Ecto neural progenitor cell (in vitro differentiated cells): ENCODE results near the gene POLG.
A peak's percentile ranks its signal among the peaks of the same experiment; 100 is the strongest.

Experiments
- DNase-seq: peaks from one replicate; pipeline ENCODE4 v3.0.0-alpha.2; 2018; ENCODE audit warnings: low spot score

Gene POLG

DNA sequence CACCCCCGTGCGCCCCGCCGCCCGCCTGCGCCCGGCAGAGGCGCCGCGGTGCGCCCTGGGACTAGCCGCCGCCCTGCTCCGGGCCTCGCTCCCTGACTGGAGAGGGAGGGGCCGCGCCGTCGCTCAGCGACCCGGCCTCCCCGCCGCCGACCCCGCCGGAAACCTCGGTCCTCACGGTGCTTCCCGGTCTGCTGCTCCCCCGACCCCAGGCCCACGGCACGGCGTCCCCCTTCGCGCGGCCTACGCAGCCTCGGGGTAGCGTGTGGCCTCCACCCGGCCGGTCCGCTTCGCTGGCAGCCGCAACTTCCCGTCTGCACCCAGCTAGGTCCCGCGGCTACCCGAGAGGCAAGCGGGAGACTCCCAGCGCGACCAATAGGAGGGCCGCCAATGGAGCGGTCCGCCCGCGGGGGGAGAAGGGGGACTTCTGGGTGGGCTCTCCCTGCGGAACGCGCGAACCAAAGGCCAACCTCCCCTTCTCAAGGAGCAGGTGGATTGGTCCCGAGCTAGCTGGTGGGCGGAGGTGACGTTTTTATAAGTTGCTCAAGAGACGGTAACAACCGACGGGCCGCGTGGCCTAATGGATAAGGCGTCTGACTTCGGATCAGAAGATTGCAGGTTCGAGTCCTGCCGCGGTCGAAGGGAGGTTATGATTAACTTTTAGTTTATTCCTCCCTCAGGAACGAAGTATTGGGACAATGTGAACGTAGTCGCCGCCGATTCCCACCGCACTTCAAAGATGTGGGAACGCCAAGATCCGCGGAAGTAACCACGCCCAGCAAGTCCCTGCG is at the start of gene POLG:
TSS of gene POLG (minus strand) at position 315 of the 788 bp plus-strand sequence. CDS start 1,070 bp downstream, outside the sequence.
- peak; percentile 100 for DNase-seq

DNA sequence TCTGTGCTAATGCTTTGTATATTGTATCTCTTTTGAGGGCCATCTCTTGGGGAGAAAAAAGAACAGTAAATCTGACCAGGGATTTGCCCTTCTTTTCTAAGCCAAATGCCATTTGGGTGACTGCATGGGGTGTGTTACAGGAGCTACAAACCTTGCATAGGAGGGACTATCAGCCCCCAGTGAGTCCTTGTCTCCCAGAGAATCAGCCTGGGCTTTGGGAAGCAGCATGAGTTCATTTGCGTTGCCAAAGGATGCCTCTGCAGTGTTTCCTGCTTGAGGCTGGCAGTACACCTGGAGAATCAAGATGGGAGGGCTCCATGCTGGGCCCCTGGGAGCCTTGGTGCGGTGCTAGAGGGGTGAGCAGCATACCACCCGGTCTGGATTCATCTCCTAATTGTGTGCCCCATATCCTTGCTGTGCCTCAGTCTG is 49.6 kb upstream of the POLG start:
- DNase-seq, result no peak

DNA sequence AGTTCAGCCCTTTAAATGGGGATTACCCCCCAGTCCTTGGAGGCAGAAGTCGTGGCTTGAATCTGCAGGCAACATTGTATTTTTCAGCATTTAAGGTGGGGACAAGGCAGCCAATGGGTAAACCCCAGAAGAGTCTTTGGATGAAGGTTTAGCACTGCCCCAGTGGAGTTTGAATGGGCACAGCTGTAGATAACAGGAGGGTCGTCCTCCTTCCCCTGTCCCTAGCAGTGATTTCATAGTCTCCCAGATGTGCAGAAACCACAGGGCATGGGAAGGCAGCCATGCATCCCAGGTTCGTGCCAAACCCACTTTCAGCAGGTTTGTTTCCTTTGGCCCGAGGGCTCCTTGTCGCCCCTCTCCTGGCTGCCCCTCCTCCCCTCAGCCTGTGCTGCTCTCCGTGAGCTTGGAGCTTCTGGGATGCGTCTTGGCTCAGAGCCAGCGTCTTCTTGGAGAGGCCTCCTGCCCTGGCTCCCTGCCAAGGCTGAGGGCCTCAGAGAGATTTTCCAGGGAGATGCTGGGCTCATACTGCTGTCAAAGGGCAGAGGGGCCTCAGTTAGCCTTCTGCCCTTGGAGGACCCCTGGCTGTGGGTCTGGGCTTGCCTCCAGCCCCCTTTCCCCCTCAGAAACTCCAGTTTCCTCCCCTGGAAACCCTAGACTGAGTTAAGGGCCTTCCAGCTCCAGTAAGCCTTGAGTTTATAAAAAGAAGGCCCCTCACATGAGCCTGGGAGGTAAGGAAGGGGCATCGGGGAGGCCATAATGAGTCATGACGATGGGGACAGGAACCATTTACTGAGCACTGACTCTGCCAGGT is 48.9 kb upstream of the POLG start:
- DNase-seq, result no peak

DNA sequence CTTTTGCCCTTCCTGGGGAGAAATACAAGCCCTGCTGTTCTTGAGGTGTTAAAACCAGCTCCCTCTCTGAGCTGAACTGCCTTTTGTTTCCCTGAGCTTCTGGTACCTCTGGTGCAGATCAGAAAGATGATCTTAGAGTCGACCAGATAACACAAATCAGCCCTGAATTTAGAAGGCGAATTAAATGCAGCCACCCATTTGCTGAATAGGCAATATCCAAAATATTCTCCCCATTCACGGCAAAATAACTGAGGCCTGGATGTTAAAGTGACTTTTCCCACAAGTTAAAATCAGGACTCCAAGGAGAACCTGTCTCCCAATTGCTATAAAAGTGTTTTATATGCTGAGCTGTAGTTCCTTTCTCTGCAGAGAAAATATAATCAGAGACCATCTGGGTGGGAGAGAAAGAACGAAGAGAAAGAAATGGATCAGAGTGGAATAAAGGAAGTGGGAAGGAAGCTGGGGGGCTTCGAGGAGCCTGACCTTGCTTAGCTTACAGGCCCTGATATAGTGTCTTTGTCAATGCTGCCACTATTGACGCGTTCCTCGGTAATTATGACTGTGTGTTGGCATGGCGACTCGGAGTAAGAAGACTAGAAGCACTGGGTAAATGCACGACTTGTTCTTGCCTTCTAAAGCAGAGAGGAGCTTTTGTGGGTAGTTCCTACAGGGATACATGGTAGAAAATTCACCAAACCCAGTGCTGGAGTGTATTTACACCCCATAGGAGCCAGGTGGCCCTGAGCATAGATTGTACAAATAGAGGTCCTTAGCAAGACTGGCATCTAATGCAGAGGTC is 47.5 kb upstream of the POLG start:
- DNase-seq, result no peak

DNA sequence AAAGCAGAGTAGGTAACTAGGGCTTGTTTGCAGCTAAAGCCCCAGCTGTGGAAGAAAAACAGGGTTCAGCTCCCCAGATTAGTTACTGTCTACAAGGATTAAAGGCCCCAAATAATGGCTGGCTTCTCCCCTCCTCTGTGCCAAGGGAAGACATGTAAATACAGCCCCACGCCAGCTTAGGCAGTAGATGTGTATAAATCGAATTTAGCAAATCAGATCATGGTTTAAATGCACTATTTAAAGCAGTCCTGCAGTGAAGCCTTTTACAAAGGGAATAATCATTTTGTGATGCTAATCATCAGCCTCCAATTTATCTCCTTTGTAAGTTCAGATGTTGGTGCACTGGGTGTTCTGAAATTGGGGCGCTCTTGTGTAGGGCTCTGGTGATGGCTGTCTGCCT is 46.7 kb upstream of the POLG start:
- DNase-seq, result no peak

DNA sequence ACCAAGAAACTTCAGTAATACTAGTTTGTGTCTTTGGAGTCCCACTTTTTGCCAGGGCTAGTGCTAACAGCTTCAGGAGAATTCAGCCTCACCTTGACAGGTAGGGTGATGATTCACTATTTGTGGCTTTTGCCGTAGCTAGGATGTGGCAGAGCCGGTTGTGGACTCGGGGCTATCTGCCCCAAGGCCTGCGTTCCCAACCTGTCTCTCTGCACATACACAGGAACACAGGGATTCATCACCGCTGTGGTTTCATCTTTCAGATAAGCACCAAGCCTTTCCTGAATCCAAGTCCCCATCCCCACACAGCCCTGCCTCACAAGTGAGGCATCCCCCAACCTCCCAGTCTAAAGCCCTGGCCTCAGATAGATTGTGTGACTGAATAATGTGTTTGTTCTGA is 45.2 kb upstream of the POLG start:
- no peak for DNase-seq

DNA sequence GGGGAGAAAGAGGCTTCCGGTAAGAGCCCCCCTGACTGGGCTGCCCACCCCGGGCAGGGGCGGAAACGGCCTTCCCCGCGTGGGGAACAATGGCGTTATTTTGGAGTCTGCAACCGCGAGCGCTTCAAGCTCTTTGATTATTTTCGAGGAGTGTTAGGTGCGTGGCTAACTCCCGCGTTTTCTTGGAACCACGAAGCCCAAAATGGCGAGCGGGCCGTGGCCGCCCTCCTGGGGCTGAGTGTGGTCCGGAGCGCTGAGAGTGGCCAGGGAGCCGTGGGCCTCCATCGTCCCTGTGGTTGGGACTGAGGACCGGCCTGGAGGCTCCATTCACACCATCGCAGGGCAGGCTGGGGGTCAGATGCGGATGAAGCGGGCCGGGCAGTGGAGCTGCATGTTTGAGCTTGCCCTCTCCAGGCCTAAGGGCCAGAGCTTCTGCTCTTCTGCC is 44.6 kb upstream of the POLG start:
- no peak for DNase-seq

DNA sequence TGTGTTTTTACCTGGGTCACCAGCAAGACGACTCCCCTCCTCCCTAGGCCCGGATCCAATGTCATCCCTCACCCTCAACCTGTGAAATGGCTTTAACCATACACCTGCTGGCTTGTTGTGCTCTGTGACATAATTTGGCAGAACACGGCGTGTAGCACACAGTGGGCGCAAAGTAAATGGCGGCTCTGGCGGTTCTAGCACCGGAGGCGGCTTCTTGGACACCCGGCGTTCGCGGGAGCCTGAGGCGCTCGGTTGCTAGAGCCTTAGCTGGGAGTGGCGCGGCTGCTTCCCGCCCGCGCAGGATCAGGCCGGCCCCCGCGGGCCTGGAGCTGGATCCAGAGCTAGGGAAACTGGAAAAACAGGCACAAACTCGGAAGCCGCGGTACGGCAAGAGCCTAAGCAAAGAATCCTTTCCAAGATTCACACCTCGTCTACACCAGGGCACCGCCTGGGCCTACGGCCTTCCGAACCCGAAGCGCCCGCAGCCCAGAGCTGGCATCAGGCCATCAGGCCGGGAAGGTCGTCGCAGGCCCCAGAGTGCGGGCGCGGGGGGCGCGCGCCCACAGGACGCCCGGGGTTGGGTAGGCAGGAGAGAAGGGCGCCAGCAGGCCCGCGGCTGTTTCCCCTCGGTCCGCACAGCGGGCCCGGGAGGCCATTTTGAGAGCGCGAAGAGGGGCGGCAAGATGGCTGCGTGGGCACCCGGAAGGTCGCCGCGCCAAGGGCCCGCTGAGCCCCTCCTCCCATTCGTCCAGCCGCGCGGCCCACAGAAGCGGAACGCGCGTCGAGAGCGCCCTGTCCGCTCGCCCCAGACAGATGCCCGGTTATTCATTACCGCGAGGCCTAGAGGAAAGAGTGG is 43.9 kb upstream of the POLG start:
- DNase-seq, result no peak

DNA sequence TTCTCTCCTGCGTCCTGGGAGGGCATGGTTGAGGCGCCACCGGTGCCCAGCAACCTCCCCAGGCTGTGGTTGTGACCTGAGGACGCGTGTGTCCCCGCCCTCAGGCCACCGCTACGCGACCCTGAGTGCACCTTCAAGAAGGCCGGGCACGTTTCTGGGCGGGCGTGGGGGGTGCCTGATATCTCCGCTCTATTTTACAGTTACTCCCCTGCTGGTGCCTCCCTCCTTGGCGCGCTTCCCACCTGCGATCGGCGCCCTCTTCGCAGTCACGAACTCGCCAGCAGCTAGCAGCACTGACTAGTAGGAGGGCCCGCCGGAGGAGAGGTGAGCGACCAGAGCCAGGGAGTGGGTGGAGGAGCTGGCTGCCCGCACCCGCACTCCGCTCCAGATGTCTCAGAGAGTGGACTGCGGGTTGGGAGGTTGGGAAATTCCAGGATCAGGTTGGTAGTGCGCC is 43.2 kb upstream of the POLG start:
- DNase-seq, result no peak

DNA sequence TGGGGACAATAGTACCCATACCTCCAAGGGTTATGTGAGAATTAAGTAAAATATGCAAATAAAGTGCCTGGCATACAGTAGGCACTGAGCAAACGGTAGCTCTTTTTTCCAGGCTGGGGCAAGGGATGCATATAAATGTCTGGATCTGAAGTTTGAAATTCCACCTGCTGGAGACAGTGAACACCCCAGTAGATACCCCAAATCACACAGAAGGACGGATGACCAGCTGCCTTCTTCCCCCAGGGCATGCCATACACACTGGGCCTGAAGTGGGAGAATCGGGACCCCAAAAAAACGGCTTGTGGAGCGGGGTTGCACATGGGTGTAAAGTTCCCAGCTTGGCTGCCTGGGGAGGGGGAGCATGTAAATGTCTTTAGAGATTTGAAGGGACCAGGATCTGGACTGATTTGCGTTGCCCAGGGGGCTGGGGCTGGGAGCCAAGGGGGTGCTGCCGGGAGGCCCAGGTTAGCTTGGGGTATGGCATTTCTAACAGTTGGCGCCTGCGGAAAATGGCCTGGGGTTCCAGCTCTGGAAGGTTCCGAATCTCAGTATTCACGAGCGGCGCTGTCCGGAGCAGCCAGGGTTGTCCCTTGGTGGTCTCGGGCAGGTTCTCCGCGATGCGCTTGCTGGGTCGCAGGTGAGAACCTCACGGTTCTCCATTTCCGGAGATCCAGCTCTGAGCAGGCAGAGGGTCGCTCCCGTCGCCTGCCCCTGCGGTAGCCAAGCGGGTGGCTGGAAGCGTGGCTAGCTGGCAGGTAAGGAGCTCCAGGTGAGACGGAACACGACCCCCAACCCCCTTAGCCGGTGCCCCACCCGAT is 42.6 kb upstream of the POLG start:
- no peak for DNase-seq

DNA sequence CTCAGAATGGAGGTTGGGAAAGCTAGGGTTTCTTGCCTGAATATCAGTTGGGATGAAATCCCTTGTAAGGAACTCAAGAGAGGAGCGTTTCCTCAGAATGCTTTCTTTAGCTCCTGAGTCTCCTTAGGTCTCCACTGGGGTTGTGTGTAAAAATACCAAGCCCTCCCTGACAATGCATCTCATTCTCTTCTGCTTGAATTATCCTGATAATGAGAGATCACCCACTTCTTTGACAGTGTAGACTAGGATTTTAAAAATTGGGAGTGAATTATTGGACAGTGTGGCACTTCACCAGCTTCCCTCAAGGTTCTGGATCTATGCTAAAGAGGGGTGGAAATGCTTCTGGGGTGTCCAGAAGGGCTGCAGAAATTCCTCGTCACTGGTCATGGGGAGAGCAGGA is 41.8 kb upstream of the POLG start:
- no peak for DNase-seq

DNA sequence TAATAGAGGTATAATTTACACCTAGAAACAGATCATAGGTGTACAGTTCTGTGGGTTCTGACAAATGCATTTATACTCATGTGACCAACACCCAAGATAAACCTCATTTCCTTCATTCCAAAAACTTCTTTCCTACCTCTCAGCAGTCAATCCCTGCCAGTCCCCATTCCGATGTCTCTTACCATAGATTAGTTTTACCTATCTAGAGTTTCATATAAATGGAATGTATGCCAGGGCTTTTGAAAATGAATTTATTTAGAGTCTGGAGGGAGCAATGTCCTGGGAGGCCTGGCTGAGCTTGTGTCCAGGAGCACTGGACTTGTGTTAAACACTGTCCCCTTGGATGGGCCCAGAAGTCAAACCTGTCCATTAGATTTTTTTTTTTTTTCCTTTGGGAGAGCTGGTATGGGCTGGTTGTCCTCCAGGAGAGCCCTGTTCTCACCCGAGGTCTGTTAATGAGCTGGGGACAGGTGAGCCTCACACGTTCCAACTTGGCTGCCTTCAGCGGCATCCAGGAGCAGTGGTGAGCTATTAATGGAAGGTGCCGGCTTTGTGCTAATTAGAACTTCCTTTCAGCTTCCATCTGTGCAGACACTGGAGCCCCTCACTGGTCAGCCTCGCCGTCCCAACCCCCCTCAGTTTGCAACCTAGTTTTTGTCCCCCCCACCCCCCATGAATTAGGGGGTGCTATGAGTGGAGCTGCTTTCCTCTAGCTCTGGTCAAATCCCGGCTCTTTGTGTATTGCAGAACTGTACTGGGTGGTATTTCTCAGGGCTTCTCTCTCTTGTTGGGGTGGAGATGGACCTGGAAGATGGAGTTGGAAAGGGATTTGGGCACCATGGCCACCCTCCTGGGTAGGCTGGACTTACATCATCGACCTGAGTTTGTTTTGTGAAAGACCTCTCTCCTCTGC is 40.7 kb upstream of the POLG start:
- DNase-seq, result no peak

DNA sequence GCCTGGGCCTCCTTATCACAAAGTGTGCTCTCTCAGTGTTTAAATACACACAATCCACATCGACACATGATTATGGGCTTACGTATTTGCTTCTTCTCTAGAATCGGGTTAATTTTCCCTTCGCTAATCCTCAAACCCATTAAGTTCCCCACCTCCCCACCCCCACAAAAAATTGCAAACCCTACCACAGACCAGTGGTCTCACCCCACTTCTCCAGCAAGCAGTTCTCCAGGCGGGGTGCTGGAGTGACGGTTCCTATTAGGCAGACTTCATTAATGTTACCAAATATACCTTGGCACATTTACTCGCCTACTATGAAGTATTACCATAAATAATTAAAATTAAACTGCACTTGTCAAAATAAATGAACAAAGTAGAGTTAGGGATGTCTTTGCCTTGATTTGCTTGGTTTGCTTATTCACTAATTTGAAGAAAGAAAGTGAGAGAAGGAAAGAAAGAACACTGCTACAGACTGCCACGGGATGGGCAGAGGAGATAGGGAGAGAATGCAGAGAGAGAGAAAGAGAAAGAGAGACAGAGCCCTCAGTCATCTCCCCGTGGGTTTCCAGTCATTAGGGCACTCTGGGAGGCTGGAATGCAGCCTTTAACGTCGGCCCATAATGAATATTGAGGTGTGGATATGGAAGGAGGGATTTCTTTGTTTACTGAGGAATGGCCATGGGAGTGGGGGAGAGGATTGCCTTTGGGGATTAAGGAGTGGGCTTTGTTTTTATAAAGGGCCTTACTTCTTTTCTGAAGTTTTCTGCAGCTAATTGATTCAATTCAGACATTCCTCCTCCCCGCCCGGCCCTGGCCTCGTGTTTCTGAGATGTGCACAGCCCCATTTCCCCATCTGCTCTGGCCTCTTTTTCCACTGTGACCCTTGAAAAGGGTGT is 39.7 kb upstream of the POLG start:
- no peak for DNase-seq

DNA sequence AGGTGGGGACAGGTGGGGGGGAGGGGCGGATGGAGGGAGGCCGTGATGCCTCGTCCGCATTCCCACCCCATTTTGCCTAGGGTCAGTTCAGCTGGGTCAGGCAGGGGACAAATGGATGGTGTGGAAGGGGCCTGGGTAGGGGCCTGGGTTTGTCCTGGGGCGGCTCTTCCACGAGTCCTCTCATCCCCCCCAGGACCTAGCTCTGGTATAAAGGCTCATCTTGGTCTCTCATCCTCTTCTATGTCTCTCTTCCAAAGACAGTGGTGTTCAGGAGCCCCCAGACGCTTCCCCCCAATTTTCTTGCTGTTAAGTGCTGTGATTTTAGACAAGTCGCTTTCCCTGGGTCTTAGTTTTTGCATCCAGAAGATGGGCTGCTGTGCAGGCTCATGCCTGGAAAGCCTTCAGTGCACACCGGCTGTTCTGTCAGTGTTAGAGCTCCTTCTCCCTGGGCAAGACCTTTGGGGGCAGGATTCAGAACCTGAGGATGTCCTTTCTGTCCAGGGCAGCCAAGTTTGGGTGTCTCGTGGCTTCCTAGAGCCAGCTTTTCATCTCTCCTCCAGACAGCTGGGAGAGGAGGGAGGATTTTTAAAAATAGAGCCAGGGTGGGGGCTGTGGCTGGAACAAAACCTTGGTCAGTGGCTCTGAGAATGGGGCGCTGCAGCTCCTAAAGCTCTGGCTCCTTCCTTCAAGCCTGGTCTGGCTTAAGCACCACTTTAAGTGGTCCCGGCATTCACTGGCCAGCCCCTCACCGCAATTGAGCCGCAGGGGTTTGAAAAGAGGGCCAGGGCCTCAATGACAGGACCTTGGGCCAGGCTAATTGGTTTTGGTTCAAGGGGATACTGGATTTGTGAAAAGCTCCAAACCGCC is 37.7 kb upstream of the POLG start:
- no peak for DNase-seq

DNA sequence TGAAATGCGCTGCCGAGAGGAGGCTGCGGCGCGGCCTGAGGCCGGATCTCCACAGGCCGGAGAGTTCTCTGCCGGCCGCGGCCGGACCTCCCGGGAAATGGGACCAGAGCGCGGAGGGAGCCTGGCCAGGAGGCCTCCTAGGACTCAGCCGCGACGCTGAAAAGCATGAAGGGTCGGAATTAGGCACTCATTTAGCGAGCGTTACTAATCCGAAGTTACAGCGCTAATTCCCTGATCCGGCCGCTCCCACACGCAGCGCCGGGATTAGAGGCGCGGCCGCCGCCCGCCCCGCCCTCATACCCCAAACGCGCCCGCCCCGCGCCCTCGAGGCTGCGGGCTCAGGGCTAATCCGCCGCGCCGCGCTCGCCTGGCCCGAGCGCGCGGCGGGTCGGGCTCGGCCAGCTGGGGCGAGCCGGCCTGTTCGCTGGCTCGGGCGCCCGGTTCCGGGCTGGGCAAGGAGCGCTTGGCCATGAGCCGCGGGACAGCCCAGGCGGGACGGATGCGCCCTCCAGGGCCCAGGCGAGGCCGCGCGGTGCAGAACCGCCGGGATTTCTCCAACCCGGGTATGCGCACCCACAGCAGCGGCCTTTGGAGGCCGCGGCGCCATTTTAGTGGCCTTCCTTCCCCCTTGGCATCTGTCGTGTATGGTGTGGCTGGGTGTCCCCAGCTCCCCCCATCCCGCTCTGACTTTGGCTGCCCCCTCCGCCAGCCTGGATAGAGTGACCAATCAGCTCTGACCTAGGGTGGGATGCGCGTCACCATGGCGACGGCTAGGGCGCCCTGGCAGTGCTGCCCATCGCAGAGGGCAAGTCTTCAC is 36.8 kb upstream of the POLG start:
- peak; percentile 89 for DNase-seq

DNA sequence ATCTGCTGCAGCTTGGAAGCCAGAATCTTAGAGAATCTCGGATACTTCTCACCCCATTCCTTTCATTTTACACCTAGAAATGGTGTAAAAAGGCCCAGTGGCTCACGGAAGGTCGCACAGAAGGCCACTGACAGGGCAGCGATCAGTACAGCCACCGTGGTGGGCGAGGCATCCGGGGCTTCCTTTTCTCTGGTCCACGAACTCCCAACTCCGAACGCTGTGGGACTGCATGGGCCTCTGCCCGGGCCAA is 36.3 kb upstream of the POLG start:
- DNase-seq, result no peak
